ENCODE results near the gene DCP2.

The DCP2 gene

GRCh38 chr5:113020461-113021273, 44.1 kb downstream of the DCP2 start:
- no peak for DNase-seq (ENCODE audit: low spot score)

DNA sequence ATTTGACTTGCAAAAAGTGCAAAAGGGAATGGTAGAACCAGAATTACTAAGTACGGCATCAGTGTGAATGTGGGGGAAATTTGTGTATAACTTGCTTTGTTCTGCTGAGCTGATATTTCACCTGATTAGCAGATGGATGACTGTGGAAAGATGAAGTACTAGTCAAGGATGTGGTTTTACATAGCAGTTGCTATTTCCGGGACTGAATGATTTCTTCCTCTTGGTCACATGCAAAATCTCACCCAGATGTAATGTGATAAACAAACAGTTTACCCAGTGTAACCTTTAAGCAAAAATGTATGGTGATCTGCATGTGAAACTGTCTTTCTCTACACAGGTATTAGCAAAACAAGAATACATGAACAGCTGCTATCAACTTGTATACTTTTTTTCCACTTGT, 46.1 kb downstream of the DCP2 start:
- DNase-seq (ENCODE audit: low spot score) = no peak

DNA sequence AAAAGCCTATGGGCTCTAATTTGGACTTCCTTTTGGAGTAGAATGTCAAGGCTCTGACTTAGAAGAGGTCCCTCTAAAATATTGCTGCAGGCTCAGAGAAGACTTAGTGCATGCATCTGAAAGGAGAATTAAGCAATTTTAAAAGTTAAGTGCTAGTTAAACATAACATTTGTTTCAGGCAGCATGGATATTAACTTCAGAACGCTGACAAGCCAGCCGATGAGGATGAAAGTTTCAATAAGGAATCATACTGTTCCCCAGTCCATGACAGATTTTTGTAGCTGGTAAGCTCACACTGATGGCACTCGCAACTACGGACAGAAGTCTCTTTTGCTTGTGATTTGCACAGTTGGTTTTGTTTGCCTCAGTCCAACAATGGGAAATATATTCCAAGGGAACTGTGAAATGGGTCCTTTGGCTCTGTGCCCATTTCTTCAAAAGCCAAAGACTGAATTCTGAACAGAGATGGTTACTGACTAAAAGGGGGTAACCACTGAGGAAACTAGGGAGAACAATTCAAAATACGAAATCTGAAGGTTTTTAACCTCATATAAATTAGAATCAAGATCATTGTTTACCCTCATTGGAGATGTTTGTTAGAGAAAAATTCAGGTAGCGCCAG, 47.6 kb downstream of the DCP2 start:
- no peak for DNase-seq (ENCODE audit: low spot score)

DNA sequence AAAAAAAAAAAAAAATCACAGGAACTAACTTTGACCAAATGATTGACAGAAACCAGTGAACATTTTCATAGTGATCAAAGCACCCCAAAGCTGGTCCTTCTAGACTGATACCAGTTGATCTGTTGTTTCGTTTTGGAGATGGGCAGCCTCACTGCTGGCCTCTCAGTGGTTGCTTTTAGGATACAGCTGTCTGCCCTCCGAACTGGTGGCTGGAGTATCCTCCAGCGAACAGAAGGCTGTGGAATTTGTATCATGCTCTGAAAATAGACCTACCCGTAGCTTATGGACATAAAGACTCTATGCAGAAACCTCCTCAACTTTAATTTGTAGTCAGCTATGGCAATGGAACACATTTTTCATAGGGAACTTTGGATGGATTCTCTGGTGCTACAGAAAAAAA, 49.0 kb downstream of the DCP2 start:
- DNase-seq (ENCODE audit: low spot score) = no peak

- no peak for DNase-seq (ENCODE audit: low spot score)
Observed at GRCh38 chr5:113026211-113026610, 49.6 kb downstream of the DCP2 start.

DNA sequence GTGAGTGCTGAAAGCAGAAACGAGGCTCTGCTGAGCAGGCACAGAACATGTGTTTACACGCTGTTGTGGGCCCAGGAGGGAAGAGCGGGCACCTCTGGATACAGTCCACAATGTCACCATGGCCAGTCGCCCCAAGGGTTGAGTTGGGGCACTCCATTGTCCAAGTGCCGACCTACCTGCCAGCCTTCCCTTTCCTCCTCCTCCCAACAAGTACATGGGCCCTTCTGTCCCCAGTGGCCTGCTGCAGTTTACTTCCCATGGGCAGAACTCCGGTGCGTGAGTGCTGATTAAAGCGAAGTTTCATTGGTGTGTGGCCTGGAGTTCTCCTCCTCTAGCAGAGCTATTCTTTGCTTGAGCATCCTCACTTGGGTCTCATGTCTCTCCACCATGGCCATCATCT, 50.4 kb downstream of the DCP2 start:
- DNase-seq (ENCODE audit: low spot score) = no peak

- DNase-seq (ENCODE audit: low spot score) = no peak
Observed at GRCh38 chr5:113027431-113027830, 50.8 kb downstream of the DCP2 start.

- DNase-seq (ENCODE audit: low spot score) = no peak
Observed at GRCh38 chr5:113029614-113030013, 53.0 kb downstream of the DCP2 start.

GRCh38 chr5:113031104-113031503, 54.5 kb downstream of the DCP2 start:
- DNase-seq (ENCODE audit: low spot score) = no peak

- DNase-seq (ENCODE audit: low spot score) = no peak
Observed at GRCh38 chr5:113031557-113031956, 55.0 kb downstream of the DCP2 start.

DNA sequence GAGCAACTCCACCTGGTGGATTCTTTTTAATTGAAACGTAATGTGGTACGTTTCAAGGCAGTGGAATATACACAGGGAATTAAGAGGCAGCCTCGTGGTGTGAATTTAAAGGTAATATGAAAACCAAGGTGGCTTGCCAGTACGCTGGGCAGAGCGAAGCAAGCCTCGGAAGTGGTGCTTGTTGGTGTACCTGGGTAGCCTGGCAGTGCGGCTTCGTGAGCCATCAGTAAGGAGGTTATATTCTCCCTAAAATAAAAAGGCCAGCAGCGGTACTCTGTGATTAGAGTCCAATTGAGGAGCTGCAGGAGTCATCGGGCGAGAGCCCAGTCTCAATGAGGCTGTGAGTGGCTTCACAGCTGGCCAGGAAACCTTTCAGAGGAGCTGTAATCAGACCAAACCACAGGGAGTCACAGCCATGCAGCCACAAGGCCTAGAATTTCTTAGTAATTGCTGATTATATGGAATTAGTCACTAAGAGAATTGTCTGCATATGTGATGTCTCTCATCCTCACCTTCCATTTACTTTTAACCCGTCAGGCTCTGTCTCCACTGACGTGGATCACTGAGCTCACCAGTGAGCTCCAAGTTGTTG, 57.7 kb downstream of the DCP2 start:
- DNase-seq (ENCODE audit: low spot score) = no peak

DNA sequence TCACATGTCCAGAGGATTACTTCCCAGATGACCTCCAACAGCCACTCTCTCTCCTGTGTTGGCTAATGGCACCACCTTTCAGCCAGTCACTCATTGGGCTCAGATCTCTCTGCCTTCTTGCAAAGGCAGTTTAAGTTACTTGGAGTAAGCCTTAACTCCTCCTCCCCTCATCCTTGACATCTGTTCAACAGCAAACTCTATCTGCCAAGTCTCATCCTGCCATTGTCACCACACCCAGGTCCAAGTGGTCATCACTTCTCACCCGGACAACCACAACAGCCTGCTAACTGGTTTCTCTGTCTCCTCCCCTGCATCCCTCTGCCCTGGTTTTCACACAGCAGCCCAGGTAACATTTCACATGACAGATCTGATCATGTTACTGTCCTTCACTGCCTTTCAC, 58.5 kb downstream of the DCP2 start:
- no peak for DNase-seq (ENCODE audit: low spot score)

DNA sequence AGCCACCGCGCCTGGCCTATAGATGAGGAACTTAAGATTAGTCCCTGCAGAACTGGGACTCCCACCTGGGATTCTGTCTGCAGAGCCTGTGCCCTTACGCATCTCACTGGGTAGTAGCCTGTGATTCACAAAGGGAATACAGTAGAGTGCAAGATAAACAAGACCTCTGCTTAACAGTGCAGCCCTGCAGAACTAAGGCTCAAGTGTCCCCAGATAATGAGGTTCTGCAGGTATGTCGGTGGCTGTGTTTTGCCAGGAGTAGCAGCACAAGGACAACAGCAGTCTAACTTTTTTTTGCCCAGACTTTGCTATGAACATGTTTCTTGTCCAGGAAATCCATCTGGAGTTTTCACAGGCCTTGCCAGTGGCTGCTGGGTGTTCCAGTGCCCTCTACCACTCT, 59.7 kb downstream of the DCP2 start:
- DNase-seq (ENCODE audit: low spot score) = no peak

DNA sequence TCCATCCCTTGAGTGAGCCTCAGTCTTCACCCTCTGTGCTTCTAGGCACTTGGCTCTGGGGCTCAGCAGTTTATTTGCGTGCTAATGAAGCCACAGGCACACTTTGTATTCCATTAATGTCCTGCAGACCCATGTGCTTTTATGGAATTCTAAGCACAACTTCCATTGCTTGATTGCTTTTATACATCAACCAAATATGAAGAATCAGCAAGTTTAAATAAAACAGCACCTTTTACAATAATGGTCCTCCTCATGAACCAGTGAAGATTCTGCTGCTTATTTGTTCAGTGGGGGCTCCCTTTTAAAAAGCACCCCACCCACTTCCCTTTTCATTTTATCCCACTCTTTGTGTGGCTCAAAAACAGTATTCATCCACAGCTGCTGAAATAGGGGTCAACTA, 60.2 kb downstream of the DCP2 start:
- no peak for DNase-seq (ENCODE audit: low spot score)

GRCh38 chr5:113038136-113038535, 61.5 kb downstream of the DCP2 start:
- no peak for DNase-seq (ENCODE audit: low spot score)

- DNase-seq (ENCODE audit: low spot score) = no peak
Observed at GRCh38 chr5:113038714-113039113, 62.1 kb downstream of the DCP2 start.

GRCh38 chr5:113039229-113039933, 62.8 kb downstream of the DCP2 start:
- DNase-seq (ENCODE audit: low spot score) = no peak

DNA sequence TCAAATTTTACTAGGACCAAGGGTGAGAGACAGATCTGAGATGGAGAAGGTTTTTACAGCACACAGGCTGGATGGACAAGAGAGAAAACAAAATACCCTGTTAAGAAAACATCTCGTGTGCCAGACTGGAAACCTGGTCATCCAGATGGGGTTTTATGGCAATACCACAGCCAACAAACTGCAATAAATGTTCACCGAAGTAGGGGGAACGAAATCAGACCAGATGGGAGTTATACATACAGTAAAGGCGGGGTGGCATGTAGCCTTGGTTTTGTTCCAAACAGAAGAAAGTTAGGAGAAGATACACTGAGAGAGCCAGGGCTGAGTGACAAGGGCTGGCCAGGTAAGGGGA, 63.3 kb downstream of the DCP2 start:
- DNase-seq (ENCODE audit: low spot score) = no peak

GRCh38 chr5:113040672-113041260, 64.2 kb downstream of the DCP2 start:
- DNase-seq (ENCODE audit: low spot score) = no peak

GRCh38 chr5:113042491-113043243, 66.1 kb downstream of the DCP2 start:
- no peak for DNase-seq (ENCODE audit: low spot score)

GRCh38 chr5:113043491-113043931, 66.9 kb downstream of the DCP2 start:
- peak; percentile 33 for DNase-seq (ENCODE audit: low spot score)
